ENCODE results near the gene EPB41L2. TPM values are rescaled to one million over a fixed set of nuclear protein-coding genes. Genes with fewer than 3 reads are reported as not detected.

EPB41L2 gene
- total RNA-seq, 1 experiment from 2014 or later, result 181 TPM

- DNase-seq (ENCODE audit: low spot score), result no peak
- TF ChIP-seq CTCF (conservative IDR thresholded peaks at IDR 0.05; ENCODE audit: low read depth, low read length), result no peak
- TF ChIP-seq EZH2 (IDR thresholded peaks at IDR 0.05; ENCODE audit: borderline replicate concordance, low read depth, low read length, poor library complexity, severe bottlenecking), result no peak
- CTCF ChIA-PET, result no interaction called here
Measured at GRCh38 chr6:130978180-130978579, 84.9 kb downstream of the EPB41L2 start.

GRCh38 chr6:130975325-130975724 lies 87.7 kb downstream of the EPB41L2 start:
- no peak for DNase-seq (ENCODE audit: low spot score)
- intact Hi-C loops (cut with micrococcal nuclease; ENCODE audit: unreplicated experiment), result no loop called here
- no peak for TF ChIP-seq EZH2 (IDR thresholded peaks at IDR 0.05; ENCODE audit: borderline replicate concordance, low read depth, low read length, poor library complexity, severe bottlenecking)
- no peak for TF ChIP-seq CTCF (conservative IDR thresholded peaks at IDR 0.05; ENCODE audit: low read depth, low read length)
- POLR2A ChIA-PET (ENCODE audit: low non-redundant PET), result no interaction called here
- Histone ChIP-seq H3K36me3 (ENCODE audit: insufficient read depth, low read length, poor library complexity, severe bottlenecking) (no peaks in the 10 kb centered on the region), H3K4me1 (ENCODE audit: insufficient read depth, low read length, poor library complexity, severe bottlenecking) (peaks cover 30% of the 10 kb centered on the region), H3K27me3 (replicated peaks; ENCODE audit: insufficient read depth, low read depth, low read length, poor library complexity) (no peaks in the 10 kb centered on the region), H3K4me3 (ENCODE audit: low read depth, low read length, poor library complexity, severe bottlenecking) (no peak overlapping the region), H3K27ac (ENCODE audit: low read depth, low read length, poor library complexity, severe bottlenecking) (no peak overlapping the region), H3K9me3 (ENCODE audit: low read depth, low read length, poor library complexity, severe bottlenecking) (no peaks in the 10 kb centered on the region)
- CTCF ChIA-PET, result no interaction called here
- no TSS peak for BruUV-seq (replicated peaks)

More at GRCh38 chr6:130978180-130978579, 84.9 kb downstream of the EPB41L2 start:
- Histone ChIP-seq H3K4me1 (ENCODE audit: insufficient read depth, low read length, poor library complexity, severe bottlenecking) (peaks cover 55% of the 10 kb centered on the region), H3K27ac (ENCODE audit: low read depth, low read length, poor library complexity, severe bottlenecking) (no peak overlapping the region), H3K9me3 (ENCODE audit: low read depth, low read length, poor library complexity, severe bottlenecking) (no peaks in the 10 kb centered on the region), H3K27me3 (replicated peaks; ENCODE audit: insufficient read depth, low read depth, low read length, poor library complexity) (no peaks in the 10 kb centered on the region), H3K4me3 (ENCODE audit: low read depth, low read length, poor library complexity, severe bottlenecking) (no peak overlapping the region), H3K36me3 (ENCODE audit: insufficient read depth, low read length, poor library complexity, severe bottlenecking) (no peaks in the 10 kb centered on the region)
- BruUV-seq (replicated peaks), result no TSS peak
- POLR2A ChIA-PET (ENCODE audit: low non-redundant PET), result no interaction called here
- intact Hi-C loops (cut with micrococcal nuclease; ENCODE audit: unreplicated experiment), result no loop called here

GRCh38 chr6:130973521-130974277 lies 89.3 kb downstream of the EPB41L2 start:
- no TSS peak for BruUV-seq (replicated peaks)
- TF ChIP-seq EZH2 (IDR thresholded peaks at IDR 0.05; ENCODE audit: borderline replicate concordance, low read depth, low read length, poor library complexity, severe bottlenecking), result no peak
- TF ChIP-seq CTCF (conservative IDR thresholded peaks at IDR 0.05; ENCODE audit: low read depth, low read length), result no peak
- POLR2A ChIA-PET (ENCODE audit: low non-redundant PET), result no interaction called here
- no peaks in the 10 kb centered on the region for H3K27me3 ChIP-seq (replicated peaks; ENCODE audit: insufficient read depth, low read depth, low read length, poor library complexity)
- H3K36me3 ChIP-seq (ENCODE audit: insufficient read depth, low read length, poor library complexity, severe bottlenecking), result no peaks in the 10 kb centered on the region
- CTCF ChIA-PET, result no interaction called here
- no peak for DNase-seq (ENCODE audit: low spot score)
- H3K27ac ChIP-seq (ENCODE audit: low read depth, low read length, poor library complexity, severe bottlenecking), result no peak overlapping the region
- H3K4me1 ChIP-seq (ENCODE audit: insufficient read depth, low read length, poor library complexity, severe bottlenecking), result peaks cover 21% of the 10 kb centered on the region
- intact Hi-C loops (cut with micrococcal nuclease; ENCODE audit: unreplicated experiment), result no loop called here
- no peak overlapping the region for H3K4me3 ChIP-seq (ENCODE audit: low read depth, low read length, poor library complexity, severe bottlenecking)
- H3K9me3 ChIP-seq (ENCODE audit: low read depth, low read length, poor library complexity, severe bottlenecking), result no peaks in the 10 kb centered on the region
